Activated CD8-positive, alpha-beta memory T cell treated with anti-CD3 and anti-CD28 coated beads, Interleukin-2, amount 50 U/mL, for 1 hour (primary cell): ENCODE results near the gene CIRBP.

Source experiments
- DNase-seq: peaks from one replicate; pipeline ENCODE4 v3.0.0-alpha.2; 2020; ENCODE audit errors: extremely low read depth

The CIRBP gene

GRCh38 chr19:1269065-1269477 lies at the start of gene CIRBP:
Gene CIRBP, plus strand, starts transcription at chr19:1269332. Its CDS starts 1,602 bp downstream, at chr19:1270934.
- peak; percentile 99 for DNase-seq

GRCh38 chr19:1219786-1220476 lies 49.2 kb upstream of the CIRBP start:
- DNase-seq, result no peak

DNA sequence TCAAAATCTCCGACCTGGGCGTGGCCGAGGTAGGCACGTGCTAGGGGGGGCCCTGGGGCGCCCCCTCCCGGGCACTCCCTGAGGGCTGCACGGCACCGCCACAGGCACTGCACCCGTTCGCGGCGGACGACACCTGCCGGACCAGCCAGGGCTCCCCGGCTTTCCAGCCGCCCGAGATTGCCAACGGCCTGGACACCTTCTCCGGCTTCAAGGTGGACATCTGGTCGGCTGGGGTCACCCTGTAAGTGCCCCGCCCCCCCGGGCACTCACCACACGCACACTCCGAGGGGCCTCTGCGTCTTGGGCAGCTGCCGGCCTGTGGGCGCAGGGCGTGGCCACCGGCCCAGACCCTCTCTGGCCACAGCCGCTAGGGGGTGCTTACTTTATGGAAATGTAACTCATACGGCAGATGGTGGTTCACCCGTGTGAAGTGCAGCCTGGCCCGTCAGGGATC lies 48.6 kb upstream of the CIRBP start:
- DNase-seq, result no peak

GRCh38 chr19:1220976-1221903 lies 47.9 kb upstream of the CIRBP start:
- DNase-seq, result no peak

GRCh38 chr19:1221904-1222255 lies 47.3 kb upstream of the CIRBP start:
- DNase-seq, result no peak

DNA sequence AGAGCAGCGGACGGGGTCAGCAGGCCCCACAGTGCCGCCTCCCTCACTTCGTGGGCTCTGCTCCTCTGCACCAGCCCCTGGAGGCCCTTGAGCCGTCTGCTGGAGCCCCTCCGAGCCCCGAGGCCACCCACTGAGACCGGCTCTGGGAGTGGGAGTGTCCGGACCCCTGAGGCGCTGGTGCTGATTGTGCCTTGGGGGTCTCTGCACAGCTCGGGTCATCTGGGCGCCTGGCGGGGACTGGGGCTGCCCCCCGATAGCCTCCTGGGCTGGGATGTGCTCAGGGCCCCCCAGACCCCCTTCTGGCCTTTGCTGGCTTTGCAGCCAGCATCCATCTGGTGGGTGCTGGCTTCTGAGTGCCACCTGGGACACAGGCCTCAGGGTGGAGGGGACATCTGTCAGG lies 46.7 kb upstream of the CIRBP start:
- DNase-seq, result no peak

- no peak for DNase-seq
These were observed 45.9 kb upstream of the CIRBP start for GRCh38 chr19:1223018-1223855.

GRCh38 chr19:1224047-1224825 lies 44.9 kb upstream of the CIRBP start:
- no peak for DNase-seq

DNA sequence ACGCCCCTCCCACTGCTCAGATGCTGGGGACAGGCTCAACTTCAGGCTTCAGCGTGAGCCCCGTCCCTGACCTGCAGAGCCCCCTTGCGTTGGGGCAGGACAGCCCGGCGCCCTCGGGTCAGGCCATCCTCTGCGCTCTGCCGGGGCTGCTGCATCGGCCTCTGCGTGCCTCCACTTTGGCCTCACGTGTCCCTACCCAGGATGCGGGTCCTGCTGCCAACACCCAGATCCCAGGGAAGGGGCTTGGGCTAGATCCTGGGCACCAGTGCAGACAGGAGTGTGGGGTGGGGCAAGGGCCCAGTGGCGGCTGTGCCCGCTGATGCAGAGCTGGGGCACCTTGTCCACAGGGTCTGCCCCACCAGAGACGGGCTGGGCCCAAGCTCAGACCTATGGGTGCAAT lies 44.3 kb upstream of the CIRBP start:
- DNase-seq, result no peak

- DNase-seq, result no peak
These were observed 43.5 kb upstream of the CIRBP start for GRCh38 chr19:1225440-1226226.

DNA sequence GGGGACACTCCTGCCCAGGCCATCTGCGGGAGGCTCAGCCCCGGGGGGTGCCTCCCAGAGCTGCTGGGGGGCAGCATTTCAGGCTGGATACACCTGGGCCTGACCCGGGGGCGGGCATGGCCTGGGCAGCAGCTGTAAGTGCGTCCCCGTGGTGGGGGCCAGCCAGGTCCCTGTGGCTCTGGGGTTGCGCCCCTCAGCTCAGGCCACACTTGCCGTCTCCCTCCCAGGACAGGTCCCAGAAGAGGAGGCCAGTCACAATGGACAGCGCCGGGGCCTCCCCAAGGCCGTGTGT lies 43.0 kb upstream of the CIRBP start:
- DNase-seq, result no peak

DNA sequence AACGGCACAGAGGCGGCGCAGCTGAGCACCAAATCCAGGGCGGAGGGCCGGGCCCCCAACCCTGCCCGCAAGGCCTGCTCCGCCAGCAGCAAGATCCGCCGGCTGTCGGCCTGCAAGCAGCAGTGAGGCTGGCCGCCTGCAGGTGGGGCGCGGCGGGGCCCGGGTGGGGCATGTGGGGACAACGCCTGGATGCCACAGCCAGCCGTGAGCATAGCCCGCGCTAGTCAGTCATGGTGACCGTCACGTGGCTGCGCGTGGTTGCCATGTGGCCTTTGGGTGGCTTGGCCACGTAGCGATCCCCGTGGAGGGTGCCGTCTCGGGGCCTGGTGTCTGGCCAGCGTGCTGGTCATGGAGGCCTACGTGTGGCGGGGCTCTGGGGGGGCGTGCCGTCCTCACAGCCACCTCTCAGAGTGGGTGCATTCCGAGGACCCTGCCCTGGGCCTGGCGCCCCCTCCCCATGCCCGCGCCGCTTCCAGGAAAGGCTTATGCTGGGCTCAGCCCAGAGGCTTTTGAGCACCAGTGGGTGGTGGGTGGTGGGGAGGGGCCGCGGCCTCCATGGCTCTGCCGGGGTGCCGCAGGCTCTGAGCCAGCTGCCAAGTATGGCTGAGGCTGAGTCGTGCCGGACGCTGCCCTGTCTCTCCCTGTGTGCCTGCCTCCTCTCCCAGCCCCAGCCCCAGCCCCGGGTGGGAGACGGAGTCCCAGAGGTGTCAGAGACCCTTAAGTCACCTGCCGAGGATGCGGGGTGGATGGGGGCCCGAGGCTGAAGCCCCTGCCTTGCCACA lies 42.4 kb upstream of the CIRBP start:
- no peak for DNase-seq

DNA sequence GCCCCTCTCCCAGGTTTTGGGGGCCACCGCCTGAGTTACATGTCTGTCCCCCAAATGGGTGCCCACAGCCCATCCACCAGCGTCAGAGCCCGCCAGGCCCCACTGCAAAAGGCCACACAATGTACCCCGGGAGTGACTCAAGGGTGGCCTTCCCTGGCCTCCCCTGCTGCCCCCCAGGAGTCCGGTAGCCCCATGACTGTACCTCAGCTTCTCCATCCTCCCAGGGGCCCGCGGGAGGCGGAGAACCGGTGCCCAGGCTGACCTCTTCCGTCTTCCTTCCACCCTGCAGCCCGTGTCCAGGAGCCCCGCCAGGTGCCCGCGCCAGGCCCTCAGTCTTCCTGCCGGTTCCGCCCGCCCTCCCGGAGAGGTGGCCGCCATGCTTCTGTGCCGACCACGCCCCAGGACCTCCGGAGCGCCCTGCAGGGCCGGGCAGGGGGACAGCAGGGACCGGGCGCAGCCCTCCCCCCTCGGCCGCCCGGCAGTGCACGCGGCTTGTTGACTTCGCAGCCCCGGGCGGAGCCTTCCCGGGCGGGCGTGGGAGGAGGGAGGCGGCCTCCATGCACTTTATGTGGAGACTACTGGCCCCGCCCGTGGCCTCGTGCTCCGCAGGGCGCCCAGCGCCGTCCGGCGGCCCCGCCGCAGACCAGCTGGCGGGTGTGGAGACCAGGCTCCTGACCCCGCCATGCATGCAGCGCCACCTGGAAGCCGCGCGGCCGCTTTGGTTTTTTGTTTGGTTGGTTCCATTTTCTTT lies 41.7 kb upstream of the CIRBP start:
- DNase-seq, result no peak

DNA sequence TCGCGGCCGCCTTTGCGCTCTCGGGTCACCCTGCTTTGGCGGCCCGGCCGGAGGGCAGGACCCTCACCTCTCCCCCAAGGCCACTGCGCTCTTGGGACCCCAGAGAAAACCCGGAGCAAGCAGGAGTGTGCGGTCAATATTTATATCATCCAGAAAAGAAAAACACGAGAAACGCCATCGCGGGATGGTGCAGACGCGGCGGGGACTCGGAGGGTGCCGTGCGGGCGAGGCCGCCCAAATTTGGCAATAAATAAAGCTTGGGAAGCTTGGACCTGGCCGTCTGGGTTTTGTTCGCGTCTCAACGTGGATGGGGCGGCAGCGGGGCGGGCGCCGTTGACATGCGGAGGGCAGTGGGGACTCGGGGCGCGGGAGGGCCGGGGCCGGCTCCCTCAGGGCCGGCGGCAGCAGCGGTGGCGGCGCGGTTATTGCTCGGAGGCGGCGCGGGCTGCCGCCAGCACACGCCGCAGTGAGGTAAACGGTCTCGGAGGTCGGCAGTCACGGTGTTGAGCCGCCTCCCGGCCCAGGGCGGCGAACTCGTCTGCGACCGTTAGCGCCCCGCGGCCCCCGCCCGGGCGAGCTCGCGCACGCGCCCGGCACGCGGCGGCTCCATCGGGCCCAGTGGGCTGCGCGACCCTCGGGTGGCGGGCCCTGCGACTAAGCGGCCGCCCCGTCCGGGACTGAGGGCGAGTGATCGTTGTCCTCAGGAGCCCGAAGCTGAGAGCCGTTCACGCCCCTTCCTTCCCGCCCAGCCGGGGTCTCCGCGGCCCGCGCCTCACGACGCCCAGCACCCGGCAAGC lies 40.8 kb upstream of the CIRBP start:
- DNase-seq, result no peak

DNA sequence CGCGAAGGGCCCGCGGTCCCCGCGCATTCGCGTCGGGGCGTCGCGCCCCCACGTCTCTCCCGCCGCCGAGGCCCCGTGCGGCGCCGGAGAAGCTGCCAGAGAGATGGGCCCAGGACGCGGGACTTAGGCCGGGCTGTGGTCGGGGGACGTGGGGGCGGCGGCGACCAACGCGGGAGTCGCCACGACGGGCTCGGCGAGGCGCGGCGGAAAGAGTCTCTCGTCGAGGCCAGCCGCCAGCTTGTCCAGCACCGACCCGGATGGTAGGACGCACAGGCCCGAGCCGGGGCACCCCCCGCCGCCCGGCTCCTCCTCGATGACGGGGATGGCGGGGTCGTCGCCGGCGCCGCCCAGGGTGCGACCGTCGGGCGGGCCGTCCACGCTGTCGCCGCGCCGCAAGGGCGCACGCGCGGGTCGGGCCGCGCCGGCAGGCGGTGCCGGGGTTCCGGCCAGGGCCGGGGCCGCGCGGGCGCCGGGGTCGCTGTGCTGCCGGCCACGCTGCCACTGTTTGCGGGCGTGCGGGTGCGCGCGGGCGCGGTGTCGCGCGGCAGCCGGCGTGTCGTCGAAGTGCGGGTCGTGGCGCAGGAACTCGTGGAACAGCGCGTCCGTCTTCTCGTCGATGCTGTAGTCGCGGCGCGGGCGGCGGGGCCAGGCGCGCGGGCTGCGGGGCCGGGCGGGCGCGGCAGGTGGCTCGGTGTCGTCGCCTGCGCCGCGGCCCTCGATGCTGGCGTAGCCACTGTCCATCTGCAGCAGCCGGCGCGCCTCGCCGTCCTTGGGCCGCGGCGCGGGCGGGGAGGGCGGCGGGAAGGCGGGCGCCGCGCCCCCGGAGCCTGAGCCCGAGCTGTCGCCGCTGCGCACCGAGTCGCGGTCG lies 39.8 kb upstream of the CIRBP start:
- no peak for DNase-seq

GRCh38 chr19:1229924-1230782 lies 39.0 kb upstream of the CIRBP start:
- no peak for DNase-seq
